ELR (cell line): ENCODE data around the gene ZNF609.
"Not testable (repeated sequence)": the region's sequence is repeated elsewhere in the genome, so short reads cannot be mapped to it uniquely, and the experiment has no call there.

Source experiments
- DNase-seq: peaks from one replicate; pipeline ENCODE4 v3.0.0-alpha.2; 2015; ENCODE audit warnings: low read depth

Gene ZNF609

DNA sequence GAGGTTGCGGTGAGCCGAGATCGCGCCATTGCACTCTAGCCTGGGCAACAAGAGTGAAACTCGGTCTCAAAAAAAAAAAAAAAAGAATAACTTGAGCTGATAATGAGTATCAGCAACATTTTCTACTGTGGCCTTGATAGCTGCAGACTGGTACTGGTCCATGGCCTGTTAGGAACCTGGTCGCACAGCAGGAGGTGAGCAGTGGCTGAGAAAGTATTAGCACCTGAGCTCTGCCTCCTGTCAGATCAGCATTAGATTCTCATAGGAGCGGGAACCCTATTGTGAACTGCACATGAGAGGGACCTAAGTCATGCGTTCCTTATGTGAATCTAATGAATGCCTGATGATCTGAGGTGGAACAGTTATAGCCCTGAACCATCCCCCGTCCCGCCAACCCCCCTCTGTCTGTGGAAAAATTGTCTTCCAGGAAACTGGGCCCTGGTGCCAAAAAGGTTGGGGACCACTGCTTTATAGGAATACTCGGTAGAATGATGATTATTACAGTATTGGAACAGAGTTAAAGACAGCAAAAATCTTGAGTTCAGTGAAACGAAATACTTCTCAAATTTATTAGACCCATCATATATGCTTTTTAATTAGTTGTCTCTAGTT, 126.0 kb downstream of the ZNF609 start:
- DNase-seq = no peak

DNA sequence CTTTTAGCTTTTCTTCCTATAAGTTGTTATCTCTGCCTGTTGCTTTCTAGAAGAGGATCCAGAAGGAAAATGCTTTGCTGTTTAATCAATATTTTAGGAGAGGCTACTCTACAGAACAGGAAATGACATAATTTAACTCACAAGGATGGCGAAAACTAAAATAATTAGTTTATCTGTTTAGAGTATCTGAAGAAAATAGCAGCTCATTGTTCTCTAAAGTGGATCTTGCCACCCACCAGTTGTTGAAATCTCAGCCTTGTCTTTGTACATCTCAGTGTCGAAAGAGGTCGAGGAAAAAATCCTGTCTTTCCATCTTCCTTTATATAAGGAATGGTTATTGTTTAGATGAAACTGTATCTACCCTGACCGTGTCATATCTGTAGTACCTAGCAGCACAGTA, 126.6 kb downstream of the ZNF609 start:
- no peak for DNase-seq

DNA sequence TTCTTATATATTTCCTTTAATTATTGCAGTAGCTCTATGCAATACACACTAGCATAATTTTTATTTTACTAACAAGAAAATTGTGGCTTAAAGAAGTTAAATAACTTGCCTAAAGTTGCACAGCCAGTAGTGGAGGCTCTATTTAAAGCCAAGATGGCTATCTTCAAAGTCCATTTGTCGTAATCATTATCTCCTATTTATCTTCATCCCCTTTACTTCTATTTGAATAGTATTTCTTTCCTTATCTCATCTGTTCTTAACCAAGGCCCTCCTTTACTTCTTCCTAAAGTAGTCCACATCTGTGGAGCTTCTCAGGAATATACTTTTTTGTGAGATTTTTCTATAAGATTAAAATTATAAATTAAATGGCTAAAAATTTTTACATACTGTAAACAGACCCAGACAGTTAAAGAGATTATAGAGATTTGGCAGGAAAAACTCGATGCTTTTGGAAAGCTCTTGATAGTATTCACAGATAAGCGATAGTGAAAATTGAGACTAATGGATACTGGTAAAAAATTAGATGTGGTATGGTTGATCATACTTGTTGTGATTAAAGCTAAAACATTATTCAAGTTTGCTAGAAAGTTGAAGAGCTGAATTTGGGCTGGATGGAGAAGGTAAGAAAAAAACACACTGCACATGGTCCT, 129.2 kb downstream of the ZNF609 start:
- DNase-seq = no peak

DNA sequence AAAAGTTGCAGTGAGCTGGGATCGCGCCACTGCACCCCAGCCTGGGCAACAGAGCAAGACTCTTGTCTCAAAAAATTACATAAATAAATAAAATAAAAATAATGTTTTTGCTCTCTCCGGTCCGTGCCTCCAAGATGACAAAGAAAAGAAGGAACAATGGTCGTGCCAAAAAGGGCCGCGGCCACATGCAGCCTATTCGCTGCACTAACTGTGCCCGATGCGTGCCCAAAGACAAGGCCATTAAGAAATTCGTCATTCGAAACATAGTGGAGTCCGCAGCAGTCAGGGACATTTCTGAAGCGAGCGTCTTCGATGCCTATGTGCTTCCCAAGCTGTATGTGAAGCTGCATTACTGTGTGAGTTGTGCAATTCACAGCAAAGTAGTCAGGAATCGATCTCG, 132.5 kb downstream of the ZNF609 start:
- not testable (repeated sequence) for DNase-seq

DNA sequence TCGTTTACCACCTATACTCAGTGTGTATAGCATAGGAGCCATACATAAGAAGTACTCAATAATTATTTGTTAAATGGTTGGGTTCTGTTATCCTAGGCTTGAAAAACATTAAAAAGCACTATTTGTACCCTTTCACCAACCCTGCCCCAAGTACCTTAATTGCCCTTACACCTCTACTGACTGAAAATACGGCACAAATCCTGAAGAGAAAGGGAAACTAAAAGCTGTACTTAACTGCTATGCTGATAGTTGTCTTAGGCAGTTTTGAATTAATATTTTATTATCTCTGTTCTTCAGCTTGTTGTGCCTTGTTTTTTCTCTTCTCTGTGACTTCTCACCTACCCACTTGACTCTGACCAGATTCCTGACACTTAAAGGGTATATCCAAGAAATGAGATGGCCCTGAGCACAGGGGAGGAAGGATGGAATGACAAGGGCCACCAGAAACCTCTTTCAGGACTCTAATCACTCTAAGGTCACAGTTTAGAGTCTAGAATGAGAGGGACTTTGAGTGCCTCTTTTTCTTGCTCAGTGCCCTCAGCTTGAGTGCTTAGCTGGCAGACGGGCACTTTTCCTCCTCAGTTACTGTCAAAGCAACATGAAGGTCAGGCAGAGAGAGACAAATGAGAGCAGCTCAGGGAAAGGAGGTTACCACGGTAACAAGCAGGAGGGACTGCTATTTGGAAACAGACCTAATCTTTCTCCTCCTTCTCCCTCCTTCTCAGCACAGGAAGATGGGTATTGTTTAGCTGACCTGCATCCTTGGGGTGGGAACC, 136.5 kb downstream of the ZNF609 start:
- DNase-seq = peak; percentile 17

DNA sequence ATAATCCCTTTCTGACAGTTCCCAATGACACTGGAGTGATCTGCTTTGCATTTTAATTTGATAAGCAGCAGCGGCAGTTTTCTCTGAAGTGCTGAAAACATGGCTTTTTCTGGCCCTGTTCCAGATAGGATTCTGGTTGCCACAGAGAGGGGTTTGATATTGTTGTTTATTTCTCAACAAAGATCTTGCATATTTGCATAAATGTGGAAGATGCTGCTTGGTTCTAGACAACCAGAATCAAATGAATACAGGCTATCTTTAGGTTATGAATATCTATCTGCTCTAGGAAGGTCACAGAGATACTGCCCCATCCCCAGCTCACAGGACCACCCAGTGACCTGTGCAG, 137.1 kb downstream of the ZNF609 start:
- no peak for DNase-seq

DNA sequence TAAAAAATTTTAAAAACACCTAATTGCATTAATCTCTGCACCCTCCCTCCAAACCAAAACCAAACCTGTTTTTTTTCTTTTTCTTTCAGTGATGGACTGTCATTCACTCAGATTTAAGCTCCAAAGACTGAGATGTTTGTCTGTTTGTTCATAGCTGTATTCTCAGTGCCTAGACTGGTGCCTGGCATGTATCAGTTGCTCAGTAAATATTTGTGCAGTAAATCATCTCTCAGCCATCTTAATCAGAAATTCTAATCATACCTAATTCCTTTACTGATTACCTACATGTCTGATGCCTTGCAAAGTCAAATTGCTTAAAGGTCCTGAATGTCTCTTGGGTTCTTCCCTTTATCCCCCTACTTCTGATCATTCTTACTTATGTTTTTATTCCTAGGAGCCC, 138.8 kb downstream of the ZNF609 start:
- peak; percentile 24 for DNase-seq

DNA sequence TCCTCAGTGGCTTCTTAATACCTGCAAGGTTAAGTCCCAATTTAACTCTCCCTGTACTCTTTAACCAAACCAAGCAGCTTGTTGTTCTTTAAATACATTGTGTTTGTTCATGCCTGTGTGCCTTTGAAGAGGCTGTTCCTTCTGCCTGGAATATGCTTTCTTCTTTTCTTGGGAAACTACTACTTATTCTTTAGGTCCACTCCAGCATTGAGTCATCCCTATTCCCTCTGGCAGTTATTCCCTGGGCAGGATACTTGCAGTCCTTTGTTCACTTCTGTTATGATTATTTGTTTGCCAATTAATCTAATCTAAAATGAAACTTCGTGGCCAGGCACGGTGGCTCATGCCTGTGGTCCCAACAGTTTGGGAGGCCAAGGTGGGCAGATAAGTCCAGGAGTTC, 139.3 kb downstream of the ZNF609 start:
- DNase-seq = peak; percentile 69

DNA sequence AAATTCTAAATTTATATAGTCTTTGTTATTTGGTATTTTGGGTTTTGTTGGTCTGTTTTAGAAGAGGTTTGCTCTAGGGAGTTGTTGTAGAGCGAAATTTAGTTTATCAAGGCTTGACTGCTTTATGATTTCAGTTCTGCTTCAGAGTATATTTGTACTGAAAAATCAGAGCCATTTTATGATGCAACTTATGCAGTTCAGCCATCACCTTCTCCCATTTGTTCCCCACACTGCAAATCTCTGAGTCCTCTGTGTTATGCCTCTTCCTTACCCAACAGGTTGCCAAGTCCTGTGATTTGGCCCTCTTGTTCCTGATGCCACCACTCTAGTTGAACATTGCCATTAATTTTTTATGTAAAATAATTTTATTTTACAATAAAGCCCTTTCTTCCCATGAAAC, 140.4 kb downstream of the ZNF609 start:
- DNase-seq = no peak

DNA sequence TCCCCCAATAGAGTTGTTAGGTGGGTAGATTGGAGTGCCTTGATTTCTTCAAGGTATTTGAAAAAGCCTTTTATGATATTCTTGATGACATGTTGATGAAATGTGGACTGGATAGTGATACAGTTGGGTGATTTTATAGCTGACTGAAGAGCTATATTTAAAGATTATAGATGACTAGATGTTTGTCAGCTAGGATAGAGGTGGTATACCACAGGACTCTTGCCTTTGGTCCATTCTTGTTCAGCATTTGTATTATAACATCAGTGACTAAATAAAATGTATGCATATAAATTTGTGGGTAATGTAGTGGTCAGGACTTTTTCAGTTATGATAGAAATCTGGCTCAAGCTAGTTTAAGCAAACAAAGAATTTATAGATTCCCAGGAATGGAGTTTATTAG, 143.9 kb downstream of the ZNF609 start:
- DNase-seq = no peak

DNA sequence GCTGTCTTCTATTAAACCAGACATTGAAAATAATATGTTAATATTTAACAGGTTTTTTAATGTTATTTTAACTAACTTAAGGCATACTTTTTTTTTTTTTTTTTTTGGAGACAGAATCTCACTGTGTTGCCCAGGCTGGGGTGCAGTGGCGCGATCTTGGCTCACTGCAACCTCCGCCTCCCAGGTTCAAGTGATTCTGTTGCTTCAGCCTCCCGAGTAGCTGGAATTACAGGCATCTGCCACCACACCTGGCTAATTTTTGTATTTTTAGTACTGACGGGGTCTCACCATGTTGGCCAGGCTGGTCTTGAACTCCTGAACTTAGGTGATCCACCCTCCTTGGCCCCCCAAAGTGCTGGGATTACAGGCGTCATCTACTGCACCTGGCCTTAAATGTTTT, 147.0 kb downstream of the ZNF609 start:
- DNase-seq = not testable (repeated sequence)

DNA sequence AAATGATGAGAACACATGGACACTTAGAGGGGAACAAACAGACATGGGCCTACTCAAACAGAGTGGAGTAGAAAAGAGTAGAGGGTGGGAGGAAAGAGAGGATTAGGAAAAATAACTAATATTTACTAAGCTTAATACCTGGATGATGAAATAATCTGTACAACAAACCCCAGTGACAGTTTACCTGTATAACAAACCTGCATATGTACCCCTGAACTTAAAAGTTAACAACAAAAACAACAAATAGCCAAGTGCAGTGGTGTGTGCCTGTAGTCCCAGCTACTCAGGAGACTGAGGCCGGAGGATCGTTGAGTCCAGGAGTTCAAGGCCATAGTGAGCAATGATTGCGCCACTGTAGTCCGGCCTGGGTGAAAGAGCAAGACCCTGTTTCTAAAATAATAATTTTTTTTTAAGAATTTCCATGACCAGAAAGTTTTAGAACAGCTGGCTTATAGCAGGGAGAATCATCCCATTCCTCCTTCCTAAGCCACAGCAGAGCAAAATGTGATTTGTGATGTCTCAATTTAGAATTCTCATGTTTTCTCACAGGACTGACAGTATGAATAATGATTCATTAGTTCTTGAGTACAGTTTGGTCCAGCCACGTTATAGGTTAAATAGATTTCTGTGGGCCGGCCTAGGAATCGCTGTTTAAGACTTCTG, 150.0 kb downstream of the ZNF609 start:
- DNase-seq = no peak

DNA sequence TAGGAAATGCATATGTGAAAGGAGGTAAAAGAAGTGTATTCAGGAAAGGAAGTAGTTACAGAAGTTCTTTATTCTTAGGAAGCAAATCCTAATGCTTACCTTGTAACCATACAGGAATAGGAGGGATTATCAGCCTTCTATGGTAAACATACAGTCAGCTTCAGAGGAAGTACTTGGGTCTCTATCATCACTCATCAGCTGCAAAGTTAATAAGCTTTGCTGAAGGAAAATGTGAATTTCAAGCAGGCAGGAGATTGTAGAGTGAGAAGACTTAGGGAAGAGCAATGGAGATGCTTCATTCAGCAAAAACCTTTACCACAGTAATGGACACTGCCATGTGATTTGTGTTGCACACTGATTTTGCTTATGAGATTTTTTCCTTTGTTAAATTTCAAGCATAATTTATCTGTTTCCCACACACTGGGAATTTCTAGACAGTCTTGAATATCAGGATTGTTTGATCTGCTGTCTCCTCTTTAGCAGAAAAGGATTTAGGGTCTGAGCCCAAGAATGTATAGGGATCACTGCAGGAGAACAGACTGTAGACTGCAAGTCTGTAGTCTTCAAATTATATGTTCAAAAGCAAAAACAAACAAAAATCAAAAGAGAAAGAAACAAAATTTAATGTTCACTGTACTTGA, 150.8 kb downstream of the ZNF609 start:
- no peak for DNase-seq

DNA sequence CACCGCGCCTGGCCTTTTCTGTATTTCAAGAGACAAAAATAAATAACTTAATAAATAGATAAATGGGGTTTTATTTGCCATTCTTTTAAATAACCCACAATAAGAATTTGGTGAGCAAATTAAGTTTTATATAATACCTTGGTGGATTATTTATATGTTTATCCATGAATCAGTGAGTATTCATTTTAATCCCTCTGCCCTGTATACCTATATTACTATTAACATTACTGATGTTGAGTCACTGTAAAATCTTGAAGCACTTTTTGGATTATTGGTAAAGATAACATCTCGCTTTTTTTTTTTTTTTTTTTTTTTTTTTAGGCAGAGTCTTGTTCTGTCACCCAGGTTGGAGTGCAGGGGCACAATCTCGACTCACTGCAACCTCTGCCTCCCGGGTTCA, 154.1 kb downstream of the ZNF609 start:
- no peak for DNase-seq

DNA sequence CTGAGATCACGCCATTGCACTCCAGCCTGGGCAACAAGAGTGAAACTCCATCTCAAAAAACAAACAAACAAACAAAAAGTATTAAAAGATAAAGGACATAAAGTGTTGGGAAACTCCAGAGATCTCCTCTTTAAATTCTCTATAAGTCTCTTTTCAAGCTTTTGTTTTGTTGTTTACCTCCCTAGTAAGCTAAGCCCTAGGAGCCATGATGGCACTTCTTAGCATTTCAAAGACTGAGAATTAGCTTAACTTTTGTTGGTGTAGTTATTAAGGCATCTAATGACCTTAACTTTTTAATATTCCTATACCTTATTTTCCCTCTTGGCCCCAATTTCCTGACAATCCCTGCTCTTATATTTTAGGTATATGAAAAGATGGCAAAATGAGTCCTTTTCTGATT, 157.3 kb downstream of the ZNF609 start:
- DNase-seq = no peak

DNA sequence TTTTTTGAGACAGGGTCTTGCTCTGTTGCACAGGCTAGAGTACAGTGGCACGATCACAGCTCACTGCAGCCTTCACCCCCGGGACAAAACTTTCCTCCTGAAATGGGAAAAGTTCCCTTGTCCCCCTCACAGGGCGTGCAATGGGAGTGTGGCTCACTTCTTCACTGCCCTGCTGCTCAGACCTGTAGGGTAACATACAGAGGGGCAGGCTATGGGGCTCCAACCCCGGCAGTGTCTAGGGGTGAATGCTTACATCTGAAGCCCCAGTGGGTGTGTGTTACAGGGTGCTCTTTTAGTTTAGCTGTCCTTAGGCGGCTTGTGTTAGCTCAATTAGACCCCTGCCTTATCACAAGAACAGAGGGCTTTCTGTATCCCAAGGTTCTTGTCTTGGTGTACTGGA, 157.8 kb downstream of the ZNF609 start:
- DNase-seq = no peak

DNA sequence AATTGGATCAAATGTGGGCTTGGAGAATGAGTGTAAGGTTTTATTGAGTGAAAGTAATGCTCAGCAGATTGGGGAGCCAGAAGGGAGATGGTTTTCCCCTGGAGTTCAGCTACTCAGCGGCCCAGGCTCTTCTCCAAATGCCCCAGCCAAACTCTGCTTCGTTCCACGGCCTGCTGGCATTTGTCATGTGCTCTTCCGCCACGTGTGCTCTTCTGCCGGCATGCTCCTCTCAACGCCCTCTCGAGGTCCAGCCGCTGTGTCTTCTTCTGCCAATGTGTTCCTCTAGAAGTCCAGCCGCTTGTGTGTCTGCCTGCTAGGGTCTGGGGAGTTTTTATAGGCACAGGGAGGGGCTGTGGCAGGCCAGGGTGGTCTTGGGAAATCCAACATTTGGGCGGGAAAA, 158.2 kb downstream of the ZNF609 start:
- DNase-seq = no peak

DNA sequence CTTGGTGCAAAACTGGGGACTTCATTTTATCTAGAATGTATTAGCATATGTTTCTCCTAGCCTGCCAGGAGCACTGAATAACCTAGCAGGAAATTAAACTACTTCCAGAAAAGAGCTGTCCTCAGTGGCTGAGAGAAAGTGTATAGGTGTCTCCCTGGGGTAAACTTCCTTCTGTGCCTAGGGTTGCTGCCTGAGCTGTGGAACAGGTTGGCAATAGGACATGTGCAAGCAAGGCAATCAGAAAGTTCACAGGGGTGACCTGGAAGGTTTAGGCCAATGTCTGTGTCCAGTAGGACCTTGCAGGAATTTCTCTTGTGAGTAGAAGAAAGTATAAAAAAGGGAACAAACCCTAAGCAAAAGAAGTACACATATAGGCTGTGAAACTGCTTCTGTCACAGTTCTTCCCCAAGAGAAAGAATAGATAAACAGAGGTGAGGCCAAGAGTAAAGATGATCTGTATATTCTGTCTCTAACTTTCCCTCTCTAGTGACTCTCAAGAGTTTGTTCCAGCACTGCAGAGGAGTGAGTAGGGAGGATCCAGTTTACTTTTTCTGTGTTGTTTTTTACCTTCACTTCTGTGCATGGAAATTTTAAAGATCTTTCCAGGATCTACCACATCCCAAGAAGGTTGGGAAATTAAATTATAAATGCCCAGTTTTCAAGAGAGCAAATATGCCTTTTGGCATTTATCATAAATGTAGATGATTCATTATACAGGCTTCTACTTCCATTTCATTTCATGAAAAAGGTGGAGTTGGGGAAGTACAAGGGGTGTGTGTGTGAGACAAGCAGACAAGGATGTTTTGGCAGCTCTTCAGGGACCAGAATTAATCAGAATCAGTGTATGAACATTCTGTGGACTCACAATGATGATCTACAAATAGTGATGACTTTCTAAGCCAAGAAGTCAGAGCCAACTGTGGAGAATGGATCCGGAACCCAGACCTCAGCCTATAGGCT, 159.8 kb downstream of the ZNF609 start:
- peak; percentile 52 for DNase-seq

DNA sequence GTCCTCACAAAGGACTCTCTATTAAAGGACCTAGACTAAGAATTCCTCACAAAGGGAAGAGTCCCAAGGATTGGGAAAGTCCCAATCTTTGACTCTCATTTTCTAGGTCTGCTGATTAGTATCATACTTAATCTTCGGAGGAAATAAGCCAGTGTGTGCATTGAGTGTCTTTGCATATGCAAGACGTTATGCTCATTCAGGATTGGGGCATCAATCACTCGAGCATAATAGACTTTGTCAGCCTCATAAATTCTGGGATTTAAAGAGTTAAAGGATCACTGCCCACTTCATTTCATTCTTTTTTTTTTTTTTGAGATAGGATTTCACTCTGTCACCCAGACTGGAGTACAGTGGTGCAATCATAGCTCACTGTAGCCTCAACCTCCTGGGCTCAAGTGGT, 160.7 kb downstream of the ZNF609 start:
- DNase-seq = no peak

DNA sequence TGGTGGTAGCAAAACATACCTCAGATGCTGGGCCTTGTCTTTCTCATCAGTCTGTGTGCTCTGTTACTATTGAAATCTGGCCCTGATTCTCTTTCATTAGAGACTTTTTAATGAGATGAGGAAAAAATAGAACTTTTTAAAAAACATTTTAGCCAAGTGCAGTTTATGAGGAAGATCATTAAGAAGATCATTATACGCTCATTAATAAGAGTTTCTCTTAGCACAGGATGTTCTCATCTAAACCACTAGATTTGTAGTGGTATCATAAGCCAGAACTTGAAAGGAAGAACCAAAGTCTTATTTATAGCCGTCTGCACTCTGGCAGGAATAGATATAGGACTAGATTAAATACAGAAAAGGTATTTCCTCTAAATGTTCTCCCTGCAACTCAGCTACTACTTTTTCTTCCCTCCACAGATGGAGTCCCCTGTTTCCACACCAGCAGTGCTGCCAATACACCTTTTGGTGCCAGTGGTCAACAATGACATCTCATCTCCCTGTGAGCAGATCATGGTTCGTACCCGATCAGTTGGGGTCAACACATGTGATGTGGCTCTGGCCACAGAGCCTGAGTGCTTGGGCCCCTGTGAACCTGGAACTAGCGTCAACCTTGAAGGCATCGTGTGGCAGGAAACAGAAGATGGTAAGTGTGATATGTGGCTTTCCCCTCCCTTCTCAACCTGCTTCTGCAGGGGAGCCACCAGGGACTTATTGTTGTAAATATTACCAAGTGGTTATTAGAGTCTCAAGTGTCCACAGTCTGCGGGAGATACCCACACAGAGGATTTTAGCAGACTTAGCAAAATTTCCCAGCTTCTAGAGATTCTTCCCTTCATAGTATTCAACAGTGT, 162.3 kb downstream of the ZNF609 start:
- DNase-seq = no peak
